T-helper 1 cell (primary cell): ENCODE data around the gene CTSH.
"Not testable (repeated sequence)": the region's sequence is repeated elsewhere in the genome, so short reads cannot be mapped to it uniquely, and the experiment has no call there.

Source experiments
- DNase-seq, 5 donors: peaks; one replicate each; pipeline ENCODE4 v3.0.0-alpha.2; 2012 to 2020

The CTSH gene

DNA sequence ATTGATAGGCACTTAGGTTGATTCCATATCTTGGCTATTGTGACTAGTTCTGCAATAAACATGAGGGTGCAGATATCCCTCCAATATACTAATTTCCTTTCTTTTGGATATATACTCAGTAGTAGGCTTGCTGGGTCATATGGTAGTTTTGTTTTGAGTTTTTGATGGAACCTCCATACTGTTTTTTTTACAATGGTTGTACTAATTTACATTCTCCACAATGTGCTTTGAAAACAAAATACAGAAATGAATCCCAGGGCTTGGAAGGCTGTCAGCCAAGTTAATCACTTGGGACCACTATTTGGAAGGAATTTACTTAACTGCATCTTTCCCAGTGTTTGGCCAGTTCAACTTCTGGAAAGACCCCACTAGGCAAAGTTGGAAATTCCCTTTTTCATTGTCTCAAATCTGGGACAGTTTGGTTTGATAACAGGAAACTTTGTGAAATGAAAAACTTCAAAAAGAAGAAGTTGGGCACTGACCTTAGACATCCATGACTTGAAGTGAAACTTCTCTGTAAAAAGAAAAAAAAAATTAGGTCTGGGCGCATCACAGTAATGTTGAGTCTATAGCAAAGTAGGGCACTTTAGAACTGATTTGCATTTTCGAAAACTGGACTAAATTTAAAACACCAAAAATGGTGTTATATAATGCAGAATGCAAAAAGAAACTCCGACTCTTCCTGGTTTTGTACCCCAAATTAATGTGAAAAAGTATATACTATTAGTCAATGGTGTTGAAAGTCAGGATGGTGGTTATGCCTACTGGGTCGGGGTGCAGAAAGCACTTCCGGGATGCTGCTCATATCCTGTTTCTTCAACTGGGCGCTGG is 6.0 kb downstream of the CTSH start:
- peak in 1 of 5 donors; percentile 82 for DNase-seq

DNA sequence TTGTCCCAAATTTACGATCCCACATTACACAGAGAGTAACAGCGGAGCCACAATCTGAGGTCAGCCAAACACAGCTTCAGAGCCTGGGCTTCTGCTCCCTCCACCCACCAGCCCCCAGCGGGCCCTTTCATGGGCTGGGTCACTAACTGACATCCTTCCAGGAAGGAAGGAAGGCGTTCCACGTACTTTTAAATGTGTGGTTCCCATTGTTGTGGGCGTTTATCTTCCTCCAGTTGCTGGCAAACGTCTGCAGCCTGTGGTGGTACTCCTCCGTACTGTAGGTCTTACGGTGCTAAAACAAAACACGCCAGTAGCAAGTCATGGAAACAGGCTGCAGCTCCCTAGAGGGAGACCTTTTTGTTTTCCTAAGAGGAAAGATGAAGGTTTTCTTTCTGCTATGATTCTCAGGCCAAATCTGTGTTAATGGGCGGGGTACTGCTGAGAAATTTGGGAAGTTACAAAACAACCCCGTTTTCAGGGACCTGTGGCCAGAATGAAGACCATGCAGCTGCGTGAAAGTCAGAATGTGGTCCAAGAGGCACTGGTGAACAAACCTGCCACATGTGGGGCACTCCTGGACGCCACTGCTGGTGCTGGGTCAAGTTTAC is 7.6 kb downstream of the CTSH start:
- peak in 1 of 5 donors; percentile 79 for DNase-seq

DNA sequence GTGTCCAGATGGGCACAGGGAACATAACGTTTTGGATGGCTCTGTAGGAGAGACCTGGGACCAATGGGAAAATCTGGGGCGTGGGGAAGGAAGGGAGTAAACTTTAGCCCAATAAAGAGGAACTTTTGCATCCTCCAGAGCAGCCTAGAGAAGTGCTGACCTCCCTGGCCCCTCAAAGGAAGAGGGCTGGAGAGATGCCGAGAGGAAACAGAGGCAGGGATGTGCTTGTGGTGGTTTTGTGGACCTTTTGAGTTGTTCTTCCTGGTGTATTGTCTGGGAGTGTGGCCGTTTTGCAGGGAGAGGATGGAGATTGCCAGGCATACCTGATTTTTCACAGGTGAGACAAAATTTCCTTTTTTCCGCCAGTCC is 10.2 kb downstream of the CTSH start:
- DNase-seq = no peak

DNA sequence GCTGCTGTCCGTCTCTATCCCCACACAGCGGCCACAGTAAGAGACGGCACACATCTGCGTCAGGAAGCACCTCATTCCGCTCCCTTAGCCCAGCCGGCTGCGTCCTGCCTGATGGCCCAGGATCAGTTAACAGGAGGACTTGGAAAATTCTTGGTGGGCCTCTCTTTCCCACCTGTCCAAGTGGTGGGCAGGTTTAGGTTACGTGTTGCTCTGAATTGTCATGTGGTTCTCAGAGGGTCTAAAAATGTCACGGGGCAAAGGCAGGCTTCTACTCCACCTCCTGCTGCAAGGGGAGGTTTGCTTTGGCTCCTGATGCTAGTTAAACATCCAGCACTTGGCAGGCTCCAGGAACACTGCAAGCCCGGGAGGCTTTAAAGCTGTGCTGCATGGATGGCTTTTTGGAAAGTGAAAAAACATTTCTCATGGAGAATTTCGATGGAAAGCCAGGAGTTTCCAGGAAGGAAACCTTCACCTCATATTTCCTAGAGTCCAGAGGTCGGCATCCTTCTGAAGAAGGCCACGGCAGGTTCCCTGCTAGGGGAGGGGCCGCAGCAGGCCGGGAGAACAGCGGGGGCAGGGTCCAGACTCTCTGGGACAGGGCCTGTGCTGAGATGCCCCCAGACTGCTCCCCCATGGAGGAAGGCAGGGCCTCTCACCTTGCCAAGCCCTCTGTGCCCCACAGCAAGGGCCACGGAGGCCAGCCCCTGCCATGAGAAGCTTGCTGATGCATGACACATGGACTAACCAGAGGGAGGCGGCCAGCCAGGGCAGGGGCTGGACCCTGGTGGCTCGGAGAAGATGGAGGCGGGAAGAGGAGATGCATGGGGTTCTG is 10.8 kb downstream of the CTSH start:
- DNase-seq = no peak

DNA sequence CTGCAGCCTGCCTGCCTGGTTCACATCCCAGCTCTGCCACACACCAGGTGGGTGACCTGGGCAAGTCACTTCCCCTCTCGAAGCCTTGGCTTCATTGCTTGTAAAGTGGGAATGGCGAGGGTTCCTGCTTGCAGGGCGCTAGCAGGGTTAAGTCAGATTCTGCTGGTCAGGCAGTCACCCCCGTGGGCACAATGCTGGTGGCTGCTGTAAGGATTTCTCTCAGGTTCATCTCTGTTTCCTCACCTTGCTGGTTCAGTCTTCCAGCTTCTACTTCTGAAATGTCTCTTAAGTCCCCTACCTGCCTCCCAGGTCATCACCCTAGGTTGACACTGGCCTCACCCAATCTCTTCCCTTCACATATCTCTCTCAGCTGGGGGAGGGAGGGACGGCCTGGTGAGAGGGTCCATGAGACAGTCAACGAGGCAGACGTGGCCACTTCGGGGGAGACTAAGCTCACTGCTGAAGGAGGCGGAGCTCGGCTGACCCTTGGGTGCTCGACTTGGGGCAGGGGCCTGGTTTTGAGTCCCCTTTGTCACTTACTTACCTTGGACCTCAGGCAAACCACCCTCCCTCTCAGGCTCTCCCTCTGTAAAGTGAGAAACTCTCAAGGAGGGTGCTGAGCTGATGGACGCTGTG is 11.5 kb downstream of the CTSH start:
- DNase-seq = no peak

DNA sequence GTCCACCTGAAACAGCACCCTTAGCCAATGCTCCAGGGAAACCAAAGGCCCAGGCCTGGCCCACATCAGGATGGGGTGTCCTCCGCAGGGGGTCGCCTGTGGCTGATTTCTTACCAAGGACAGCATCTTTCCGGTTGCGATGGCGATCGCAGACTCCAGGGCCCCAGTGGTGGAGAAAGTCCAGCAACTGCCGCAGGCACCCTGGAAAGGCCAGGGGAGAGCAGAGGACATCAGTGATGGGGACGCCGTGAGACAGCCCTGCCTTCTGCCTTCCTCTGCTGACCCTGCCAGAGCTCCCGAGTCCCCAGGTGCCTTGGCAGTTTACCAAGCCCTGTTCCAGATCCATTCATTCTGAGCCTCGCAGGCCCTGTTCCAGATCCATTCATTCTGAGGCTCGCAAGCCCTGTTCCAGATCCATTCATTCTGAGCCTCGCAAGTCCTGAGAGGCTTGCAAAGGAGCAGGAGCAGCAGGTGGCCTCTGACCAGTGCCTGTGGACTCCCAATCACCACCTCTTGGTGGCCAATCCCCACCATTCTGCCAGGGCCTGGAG is 12.5 kb downstream of the CTSH start:
- DNase-seq = no peak

- no peak for DNase-seq
These were observed 13.2 kb downstream of the CTSH start for GRCh38 chr15:78931439-78932257.

DNA sequence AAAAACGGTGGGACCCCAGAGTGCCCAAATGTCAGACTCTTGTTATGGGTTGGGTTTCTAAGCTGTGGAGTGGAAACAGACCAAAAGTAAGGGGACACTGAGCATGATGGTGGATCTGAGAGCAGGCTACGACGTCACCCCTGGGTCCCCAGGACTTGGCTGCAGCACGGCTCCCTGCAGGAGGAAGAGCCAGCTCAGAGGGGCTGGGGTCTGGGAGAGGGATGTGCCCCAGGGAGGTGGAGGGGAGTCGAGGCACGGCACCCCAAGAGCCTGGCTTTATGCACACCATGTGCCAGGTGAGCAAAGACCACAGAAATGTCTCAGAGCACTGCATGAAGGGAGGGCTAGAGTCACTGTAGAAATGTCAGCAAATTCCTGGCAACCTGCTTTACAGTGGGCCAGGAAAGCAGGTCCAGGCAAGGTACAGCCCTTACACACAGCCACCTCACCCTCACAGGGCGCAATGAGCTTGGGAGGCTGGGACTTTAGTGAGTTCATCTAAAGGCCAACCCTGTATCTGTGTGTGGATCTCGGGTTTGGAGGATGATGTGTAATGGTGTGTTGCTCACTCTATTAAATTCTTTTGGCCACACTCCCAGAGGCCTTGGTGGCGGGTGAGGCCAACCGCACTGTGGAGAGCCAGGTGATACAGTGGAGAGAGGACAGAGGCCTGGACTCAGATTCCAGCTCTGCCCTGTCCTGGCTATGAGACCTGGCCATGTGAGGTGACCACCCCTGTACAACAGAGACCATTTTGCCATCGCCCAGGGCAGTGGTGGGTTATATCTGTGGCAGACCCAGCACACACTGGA is 14.1 kb downstream of the CTSH start:
- no peak for DNase-seq

DNA sequence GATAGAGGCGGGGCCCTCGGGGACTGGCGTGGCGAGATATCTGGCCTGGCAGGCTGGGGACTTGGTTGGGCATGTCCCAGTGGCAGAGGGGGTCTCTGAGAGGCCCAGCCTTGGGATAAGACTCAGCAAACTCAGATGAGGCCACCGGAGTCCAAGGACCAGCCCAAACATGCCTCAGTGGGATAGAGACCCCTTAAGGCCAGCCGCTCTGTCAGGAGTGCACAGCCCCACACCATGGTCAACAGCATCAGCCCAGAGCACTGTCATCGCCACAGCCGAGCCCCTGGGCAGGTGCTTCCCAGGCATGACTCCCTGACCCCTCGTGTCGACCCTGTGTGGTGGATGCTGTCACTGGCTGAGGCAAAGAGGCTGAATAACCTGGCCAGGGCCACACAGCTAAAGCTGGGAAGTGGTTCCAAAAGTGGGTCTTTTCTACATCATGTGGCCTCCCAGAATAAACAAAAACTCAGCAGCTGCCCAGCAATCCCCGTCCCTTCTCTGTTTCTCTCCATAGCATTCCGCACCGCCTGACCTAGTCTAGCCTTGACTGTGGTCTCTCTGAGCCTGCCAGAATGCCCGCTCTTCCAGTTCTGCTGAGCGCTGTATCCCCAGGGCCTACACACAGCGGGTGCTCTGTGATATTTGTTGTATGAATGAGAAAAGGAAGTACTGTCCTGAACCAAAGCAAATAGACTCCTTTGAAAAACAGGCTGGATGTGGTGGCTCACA is 15.1 kb downstream of the CTSH start:
- DNase-seq = no peak

GRCh38 chr15:78928616-78929093 is 16.2 kb downstream of the CTSH start:
- DNase-seq = no peak

DNA sequence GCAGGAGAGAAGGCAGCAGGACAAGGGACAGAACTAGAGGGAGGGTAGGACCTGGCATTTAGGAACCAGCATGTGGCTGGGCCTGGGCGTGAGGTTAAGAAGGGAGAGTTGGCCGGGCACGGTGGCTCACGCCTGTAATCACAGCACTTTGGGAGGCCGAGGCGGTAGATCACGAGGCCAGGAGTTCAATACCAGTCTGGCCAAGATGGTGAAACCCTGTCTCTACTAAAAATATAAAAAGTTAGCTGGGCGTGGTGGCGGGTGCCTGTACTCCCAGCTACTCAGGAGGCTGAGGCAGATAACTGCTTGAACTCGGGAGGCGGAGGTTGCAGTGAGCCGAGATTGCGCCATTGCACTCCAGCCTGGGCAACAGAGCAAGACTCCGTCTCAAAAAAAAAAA is 16.7 kb downstream of the CTSH start:
- DNase-seq = not testable (repeated sequence)

DNA sequence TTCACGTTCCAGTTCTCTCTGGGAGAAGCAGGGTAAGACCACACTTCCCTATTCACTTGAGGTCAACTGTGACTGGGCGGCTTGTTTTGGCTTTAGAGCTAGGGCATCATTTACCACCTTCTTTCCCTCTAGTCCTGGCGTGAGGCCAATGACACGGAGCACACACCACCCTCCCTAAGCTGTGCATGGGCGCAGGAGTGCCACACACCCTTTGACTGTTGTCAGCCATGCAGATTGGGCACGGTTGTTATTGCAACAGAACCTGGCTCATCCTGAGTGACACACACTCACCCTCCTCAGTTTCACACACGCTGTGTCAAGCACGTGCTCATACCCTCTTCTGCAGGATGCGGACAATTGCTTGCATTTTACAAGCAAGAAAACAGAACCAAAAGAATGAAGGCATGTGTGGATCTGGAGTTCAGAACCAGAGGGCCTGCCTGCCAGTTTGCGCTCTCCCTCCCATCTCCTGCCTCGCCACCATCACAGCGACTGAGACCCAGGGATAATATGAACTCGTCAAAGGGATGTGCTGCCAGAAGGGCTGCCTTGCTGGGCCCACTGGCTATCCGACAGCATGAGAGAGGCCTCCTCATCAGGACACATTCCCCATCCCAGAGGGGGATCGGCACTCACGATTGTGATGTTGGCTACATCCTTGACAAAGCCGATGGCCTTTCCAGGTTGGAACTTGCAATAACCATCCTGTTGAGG is 17.6 kb downstream of the CTSH start:
- no peak for DNase-seq

- DNase-seq = no peak
These were observed 18.7 kb downstream of the CTSH start for GRCh38 chr15:78925956-78926743.

GRCh38 chr15:78925076-78925624 is 19.7 kb downstream of the CTSH start:
- DNase-seq = no peak

DNA sequence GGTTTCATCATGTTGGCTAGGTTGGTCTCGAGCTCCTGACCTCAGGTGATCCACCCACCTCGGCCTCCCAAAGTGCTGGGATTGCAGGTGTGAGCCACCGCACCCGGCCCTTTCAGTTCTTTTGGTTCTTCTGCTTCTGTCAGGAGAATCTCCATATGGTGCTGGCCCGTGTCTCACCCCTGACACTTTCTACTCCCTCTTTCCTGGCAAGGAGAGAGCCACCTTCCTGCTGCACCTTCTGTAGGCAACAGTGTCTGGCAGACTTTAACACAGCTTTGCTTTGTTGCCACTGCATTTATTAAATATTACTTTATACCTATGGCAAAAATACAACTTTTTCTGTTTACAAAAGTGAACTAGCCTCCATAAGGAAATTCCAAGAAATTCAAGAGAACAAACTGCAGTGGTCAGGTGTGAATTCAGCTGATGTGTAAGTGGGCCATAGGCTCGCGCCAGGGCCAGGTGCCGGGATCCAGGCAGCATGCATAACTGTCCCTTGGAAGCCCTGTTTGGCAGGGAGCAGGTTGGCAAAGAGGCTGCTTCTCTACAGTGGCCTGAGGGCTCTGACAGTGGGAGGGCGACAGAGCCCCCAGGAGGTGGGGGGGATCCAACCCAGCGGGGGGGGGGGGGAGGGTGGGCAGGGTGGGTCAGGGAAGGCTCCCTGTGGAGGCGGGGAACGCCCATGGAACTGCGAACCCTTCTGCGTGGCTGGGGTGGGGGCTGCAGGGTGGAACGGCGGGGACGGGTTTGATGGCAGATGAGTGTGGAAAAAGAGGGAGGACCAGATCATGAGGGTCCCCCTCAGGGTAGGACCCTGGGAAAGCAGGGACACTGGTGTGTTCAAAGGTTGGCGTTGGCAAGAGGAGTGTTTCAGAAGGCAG is 21.1 kb downstream of the CTSH start:
- no peak for DNase-seq

- DNase-seq = no peak
These were observed 21.8 kb downstream of the CTSH start for GRCh38 chr15:78923015-78923414.

GRCh38 chr15:78922527-78922926 is 22.3 kb downstream of the CTSH start:
- no peak for DNase-seq
